ENCODE measurements around the gene LOXL4.

- TF ChIP-seq, protein P1, sequence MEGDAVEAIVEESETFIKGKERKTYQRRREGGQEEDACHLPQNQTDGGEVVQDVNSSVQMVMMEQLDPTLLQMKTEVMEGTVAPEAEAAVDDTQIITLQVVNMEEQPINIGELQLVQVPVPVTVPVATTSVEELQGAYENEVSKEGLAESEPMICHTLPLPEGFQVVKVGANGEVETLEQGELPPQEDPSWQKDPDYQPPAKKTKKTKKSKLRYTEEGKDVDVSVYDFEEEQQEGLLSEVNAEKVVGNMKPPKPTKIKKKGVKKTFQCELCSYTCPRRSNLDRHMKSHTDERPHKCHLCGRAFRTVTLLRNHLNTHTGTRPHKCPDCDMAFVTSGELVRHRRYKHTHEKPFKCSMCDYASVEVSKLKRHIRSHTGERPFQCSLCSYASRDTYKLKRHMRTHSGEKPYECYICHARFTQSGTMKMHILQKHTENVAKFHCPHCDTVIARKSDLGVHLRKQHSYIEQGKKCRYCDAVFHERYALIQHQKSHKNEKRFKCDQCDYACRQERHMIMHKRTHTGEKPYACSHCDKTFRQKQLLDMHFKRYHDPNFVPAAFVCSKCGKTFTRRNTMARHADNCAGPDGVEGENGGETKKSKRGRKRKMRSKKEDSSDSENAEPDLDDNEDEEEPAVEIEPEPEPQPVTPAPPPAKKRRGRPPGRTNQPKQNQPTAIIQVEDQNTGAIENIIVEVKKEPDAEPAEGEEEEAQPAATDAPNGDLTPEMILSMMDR (conservative IDR thresholded peaks at IDR 0.05; ENCODE audit: low read depth, low read length) = no peak
- TF ChIP-seq EZH2 (IDR thresholded peaks at IDR 0.05; ENCODE audit: borderline replicate concordance, low read depth, low read length, poor library complexity, severe bottlenecking) = no peak
Observed at GRCh38 chr10:98259606-98260315, 8.2 kb downstream of the LOXL4 start.

Data from A673 (cell line).